HEK293 (cell line): Measurements from ENCODE around the gene MINDY2.

Source experiments
- CTCF ChIA-PET: fragments of 350-600 bp; formaldehyde crosslinking; extraction: SDS; loops from one replicate; lab custom pipeline; 2021; ENCODE audit warnings: antibody characterized with exemption; lab: Yijun Ruan, JAX
- POLR2A ChIA-PET: fragments of 300-600 bp; formaldehyde crosslinking; extraction: SDS; loops from one replicate; lab custom pipeline; 2020; ENCODE audit warnings: antibody characterized with exemption, inconsistent platforms; lab: Yijun Ruan, JAX
- H3K27ac ChIP-seq: fragments of 200-500 bp; sonication (Bioruptor generic); 2 replicates; pipeline ENCODE4 v1.5.1; 2014; ENCODE audit warnings: low read depth, low read length, control low read depth, inconsistent platforms; ENCODE audit errors: extremely low read depth
- H3K36me3 ChIP-seq, 2 experiments: fragments of 200-500 bp in 1 of 2; sonication (Bioruptor generic) in 1 of 2; 1 replicate in 1 of 2; 2 replicates in 1 of 2; pipeline ENCODE4 v1.5.1; 2014 to 2017; ENCODE audit warnings: inconsistent platforms in 2 of 2, low read length in 2 of 2; ENCODE audit not compliant: control insufficient read depth in 2 of 2, insufficient read depth in 1 of 2
- H3K4me1 ChIP-seq: fragments of 200-500 bp; sonication (Bioruptor generic); 2 replicates; pipeline ENCODE4 v1.5.1; 2014; ENCODE audit warnings: mild to moderate bottlenecking, low read length, inconsistent platforms; ENCODE audit not compliant: control insufficient read depth, insufficient read depth
- H3K4me3 ChIP-seq: 2 replicates; pipeline ENCODE4 v1.5.1; 2011; ENCODE audit warnings: low read depth, mild to moderate bottlenecking, control low read depth, low read length, moderate library complexity
- H3K9me3 ChIP-seq: fragments of 200-500 bp; sonication (Bioruptor generic); 2 replicates; pipeline ENCODE4 v1.5.1; 2014; ENCODE audit warnings: low read depth, low read length, inconsistent platforms; ENCODE audit not compliant: control insufficient read depth, insufficient read depth
- KLF10 ChIP-seq: fragments of 450-650 bp; IDR thresholded peaks from 2 replicates; pipeline ENCODE4 v1.5.1; 2018; ENCODE audit warnings: missing biosample characterization, mild to moderate bottlenecking, missing genetic modification characterization
- KLF7 ChIP-seq: fragments of 450-650 bp; formaldehyde crosslinking; IDR thresholded peaks from 2 replicates; pipeline ENCODE4 v1.5.1; 2016; ENCODE audit warnings: missing biosample characterization, missing genetic modification characterization, borderline replicate concordance
- KLF9 ChIP-seq: fragments of 450-650 bp; formaldehyde crosslinking; IDR thresholded peaks from 2 replicates; pipeline ENCODE4 v1.5.1; 2016; ENCODE audit warnings: missing biosample characterization, missing genetic modification characterization, low read depth
- MYNN ChIP-seq: fragments of 450-650 bp; formaldehyde crosslinking; IDR thresholded peaks from 2 replicates; pipeline ENCODE4 v1.5.1; 2016; ENCODE audit warnings: missing biosample characterization, missing genetic modification characterization, borderline replicate concordance
- MZF1 ChIP-seq: fragments of 450-650 bp; formaldehyde crosslinking; IDR thresholded peaks from 2 replicates; pipeline ENCODE4 v1.5.1; 2017; ENCODE audit warnings: missing biosample characterization, missing genetic modification characterization, borderline replicate concordance
- PRDM1 ChIP-seq: fragments of 450-650 bp; formaldehyde crosslinking; IDR thresholded peaks from 2 replicates; pipeline ENCODE4; 2016; ENCODE audit warnings: missing biosample characterization, missing genetic modification characterization
- YY2 ChIP-seq: fragments of 450-650 bp; formaldehyde crosslinking; IDR thresholded peaks from 2 replicates; pipeline ENCODE4 v1.5.1; 2016; ENCODE audit warnings: missing biosample characterization, missing genetic modification characterization
- ZFP37 ChIP-seq: fragments of 450-650 bp; formaldehyde crosslinking; IDR thresholded peaks from 2 replicates; pipeline ENCODE4 v1.5.1; 2016; ENCODE audit warnings: missing biosample characterization, missing genetic modification characterization
- ZNF184 ChIP-seq: fragments of 450-650 bp; IDR thresholded peaks from 2 replicates; pipeline ENCODE4 v1.5.1; 2018; ENCODE audit warnings: missing biosample characterization, mild to moderate bottlenecking, missing genetic modification characterization
- ZNF335 ChIP-seq: fragments of 450-650 bp; formaldehyde crosslinking; conservative IDR thresholded peaks from 2 replicates; pipeline ENCODE4 v1.5.1; 2016; ENCODE audit warnings: missing biosample characterization, missing genetic modification characterization
- ZNF530 ChIP-seq: fragments of 450-650 bp; formaldehyde crosslinking; IDR thresholded peaks from 2 replicates; pipeline ENCODE4 v1.5.1; 2016; ENCODE audit warnings: low read depth, missing biosample characterization, missing genetic modification characterization
- ZNF596 ChIP-seq: fragments of 450-650 bp; IDR thresholded peaks from 2 replicates; pipeline ENCODE4 v1.5.0; 2018; ENCODE audit warnings: missing biosample characterization, mild to moderate bottlenecking, missing genetic modification characterization, moderate library complexity
- ZNF707 ChIP-seq: fragments of 450-650 bp; formaldehyde crosslinking; IDR thresholded peaks from 2 replicates; pipeline ENCODE4 v1.5.1; 2016; ENCODE audit warnings: missing biosample characterization, missing genetic modification characterization
- ZNF768 ChIP-seq: fragments of 450-650 bp; formaldehyde crosslinking; IDR thresholded peaks from 2 replicates; pipeline ENCODE4 v1.5.1; 2018; ENCODE audit warnings: missing biosample characterization, mild to moderate bottlenecking, missing genetic modification characterization
- ZNF837 ChIP-seq: fragments of 450-650 bp; formaldehyde crosslinking; IDR thresholded peaks from 2 replicates; pipeline ENCODE4 v1.5.1; 2016; ENCODE audit warnings: missing biosample characterization, missing genetic modification characterization
- ZXDB ChIP-seq: fragments of 450-650 bp; formaldehyde crosslinking; IDR thresholded peaks from 2 replicates; pipeline ENCODE4 v1.5.1; 2016; ENCODE audit warnings: missing biosample characterization, missing genetic modification characterization
- TF ChIP-seq, protein P1 (sequence below): fragments of 450-650 bp; formaldehyde crosslinking; IDR thresholded peaks from 2 replicates; pipeline ENCODE4 v1.5.1; 2017; ENCODE audit warnings: missing biosample characterization, missing genetic modification characterization
- TF ChIP-seq, protein P2 (sequence below): IDR thresholded peaks from 2 replicates; pipeline ENCODE4 v1.6.1; 2011; ENCODE audit warnings: mild to moderate bottlenecking, low read depth, low read length, borderline replicate concordance
- TF ChIP-seq, protein P3 (sequence below): sonication (generic); formaldehyde crosslinking; IDR thresholded peaks from 2 replicates; pipeline ENCODE4 v1.8.1; 2022; ENCODE audit warnings: mild to moderate bottlenecking, moderate library complexity, missing genetic modification reagents
- TF ChIP-seq, protein P4 (sequence below): fragments of 450-650 bp; formaldehyde crosslinking; IDR thresholded peaks from 2 replicates; pipeline ENCODE4 v1.5.1; 2017; ENCODE audit warnings: missing biosample characterization, missing genetic modification characterization

The MINDY2 gene

DNA sequence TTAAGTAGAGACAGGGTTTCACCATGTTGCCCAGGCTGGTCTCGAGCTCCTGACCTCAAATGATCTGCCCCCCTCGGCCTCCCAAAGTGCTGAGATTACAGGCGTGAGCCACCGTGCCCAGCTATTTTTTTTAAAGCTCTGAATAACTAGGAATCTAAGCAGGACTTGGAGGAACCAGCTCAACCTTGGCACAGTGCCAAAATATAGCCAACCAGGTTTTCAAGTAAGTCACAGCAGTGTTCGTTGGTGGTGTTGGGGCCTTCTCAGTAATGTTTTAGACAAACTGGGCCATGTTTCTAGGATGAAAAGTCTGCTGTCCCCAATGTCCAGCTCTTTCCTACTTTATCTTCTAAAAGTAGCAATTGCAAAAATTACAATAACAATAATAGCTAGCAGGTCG is 15.1 kb upstream of the MINDY2 start (continued):
- TF ChIP-seq, protein P1, sequence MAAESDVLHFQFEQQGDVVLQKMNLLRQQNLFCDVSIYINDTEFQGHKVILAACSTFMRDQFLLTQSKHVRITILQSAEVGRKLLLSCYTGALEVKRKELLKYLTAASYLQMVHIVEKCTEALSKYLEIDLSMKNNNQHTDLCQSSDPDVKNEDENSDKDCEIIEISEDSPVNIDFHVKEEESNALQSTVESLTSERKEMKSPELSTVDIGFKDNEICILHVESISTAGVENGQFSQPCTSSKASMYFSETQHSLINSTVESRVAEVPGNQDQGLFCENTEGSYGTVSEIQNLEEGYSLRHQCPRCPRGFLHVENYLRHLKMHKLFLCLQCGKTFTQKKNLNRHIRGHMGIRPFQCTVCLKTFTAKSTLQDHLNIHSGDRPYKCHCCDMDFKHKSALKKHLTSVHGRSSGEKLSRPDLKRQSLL, result no peak
- TF ChIP-seq KLF10 (tag by site-specific recombination), result peak; percentile 72
- TF ChIP-seq, protein P2, sequence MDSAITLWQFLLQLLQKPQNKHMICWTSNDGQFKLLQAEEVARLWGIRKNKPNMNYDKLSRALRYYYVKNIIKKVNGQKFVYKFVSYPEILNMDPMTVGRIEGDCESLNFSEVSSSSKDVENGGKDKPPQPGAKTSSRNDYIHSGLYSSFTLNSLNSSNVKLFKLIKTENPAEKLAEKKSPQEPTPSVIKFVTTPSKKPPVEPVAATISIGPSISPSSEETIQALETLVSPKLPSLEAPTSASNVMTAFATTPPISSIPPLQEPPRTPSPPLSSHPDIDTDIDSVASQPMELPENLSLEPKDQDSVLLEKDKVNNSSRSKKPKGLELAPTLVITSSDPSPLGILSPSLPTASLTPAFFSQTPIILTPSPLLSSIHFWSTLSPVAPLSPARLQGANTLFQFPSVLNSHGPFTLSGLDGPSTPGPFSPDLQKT, result no peak
- TF ChIP-seq ZNF184 (tag by site-specific recombination), result peak; percentile 90
- TF ChIP-seq ZNF707 (tag by site-specific recombination), result no peak

DNA sequence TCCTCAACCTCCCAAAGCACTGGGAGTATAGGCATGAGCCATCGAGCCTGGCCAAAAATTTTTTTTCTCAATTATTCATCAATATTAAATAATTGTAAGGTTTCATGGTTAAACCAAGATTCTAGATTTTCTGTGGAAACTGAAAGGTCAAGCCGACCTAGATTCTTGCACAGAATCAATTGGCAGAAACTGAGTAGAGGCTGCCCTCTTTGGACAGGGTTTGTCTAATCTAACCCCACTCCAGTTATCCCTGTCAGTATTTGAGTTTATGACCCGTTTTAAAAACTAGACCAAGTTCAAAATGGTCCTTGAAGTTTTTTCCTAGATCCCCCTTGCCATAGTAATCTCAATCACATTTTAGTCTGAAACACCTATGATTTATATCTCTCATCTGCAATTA is 13.0 kb upstream of the MINDY2 start:
- peaks cover 3% of the 10 kb centered on the region; the same call in 1 of the 2 replicates for H3K4me1 ChIP-seq
- no peaks in the 10 kb centered on the region for H3K36me3 ChIP-seq
- no peak overlapping the region for H3K27ac ChIP-seq
- no peak for TF ChIP-seq PRDM1 (tag by site-specific recombination)
- TF ChIP-seq, all 188 proteins: peak for 0
- CTCF ChIA-PET, result interaction anchor here (0.7 to 0.8 kb wide), 2 partner anchors 242 to 535 kb away, joined by 4 to 5 read pairs; no protein-coding TSS in a partner anchor
- Histone ChIP-seq H3K4me3 (no peak overlapping the region), H3K9me3 (no peaks in the 10 kb centered on the region)
- POLR2A ChIA-PET, result interaction anchor here (0.7 kb wide), 1 partner anchor 377 kb away, joined by 3 read pairs; no protein-coding TSS in a partner anchor

DNA sequence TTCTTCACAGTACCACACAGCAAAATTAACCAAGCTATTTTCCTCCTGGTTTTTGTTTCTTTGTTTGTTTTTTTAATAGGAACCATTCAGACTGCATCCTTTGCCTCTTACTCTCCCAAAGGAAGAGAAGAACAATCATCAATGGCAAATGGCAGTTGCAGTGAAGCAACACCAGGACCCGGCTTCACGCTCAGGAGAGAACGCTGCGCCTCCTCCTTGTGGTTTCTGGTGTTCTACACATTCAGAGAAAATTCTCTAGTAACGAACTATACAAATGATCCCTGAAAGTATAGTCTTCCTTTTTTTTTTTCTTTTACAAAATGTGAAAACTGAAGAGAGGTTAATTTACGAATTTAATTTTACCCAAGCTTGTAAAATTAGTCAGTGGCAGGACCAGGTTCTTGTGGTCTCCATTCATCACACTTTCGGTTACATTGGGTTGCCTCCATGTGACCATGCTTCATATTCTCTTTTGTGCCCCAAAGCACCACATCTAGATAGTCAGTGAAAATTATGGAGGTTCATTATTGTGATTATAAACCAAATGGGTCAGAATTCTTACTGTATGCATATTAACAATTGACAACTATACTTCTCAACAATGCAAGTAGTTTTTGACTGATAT is 10.6 kb upstream of the MINDY2 start:
- CTCF ChIA-PET, result interaction anchor here (0.6 to 0.7 kb wide), 2 partner anchors 33 to 539 kb away, joined by 3 read pairs; no protein-coding TSS in a partner anchor

More for the DNA sequence above, 10.6 kb upstream of the MINDY2 start:
- no peak overlapping the region for H3K4me3 ChIP-seq
- TF ChIP-seq ZFP37 (tag by site-specific recombination) (no peak), KLF9 (tag by site-specific recombination) (no peak), ZNF596 (tag by site-specific recombination) (no peak), MYNN (tag by site-specific recombination) (no peak), ZNF530 (no peak), ZXDB (tag by site-specific recombination) (no peak), KLF7 (no peak), ZNF837 (tag by site-specific recombination) (no peak), MZF1 (tag by site-specific recombination) (no peak), YY2 (tag by site-specific recombination) (no peak), ZNF335 (tag by site-specific recombination) (no peak), ZNF768 (no peak), KLF10 (tag by site-specific recombination) (no peak)
- TF ChIP-seq, protein P3, sequence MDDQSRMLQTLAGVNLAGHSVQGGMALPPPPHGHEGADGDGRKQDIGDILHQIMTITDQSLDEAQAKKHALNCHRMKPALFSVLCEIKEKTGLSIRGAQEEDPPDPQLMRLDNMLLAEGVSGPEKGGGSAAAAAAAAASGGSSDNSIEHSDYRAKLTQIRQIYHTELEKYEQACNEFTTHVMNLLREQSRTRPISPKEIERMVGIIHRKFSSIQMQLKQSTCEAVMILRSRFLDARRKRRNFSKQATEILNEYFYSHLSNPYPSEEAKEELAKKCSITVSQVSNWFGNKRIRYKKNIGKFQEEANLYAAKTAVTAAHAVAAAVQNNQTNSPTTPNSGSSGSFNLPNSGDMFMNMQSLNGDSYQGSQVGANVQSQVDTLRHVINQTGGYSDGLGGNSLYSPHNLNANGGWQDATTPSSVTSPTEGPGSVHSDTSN (CRISPR knock-in tag), result no peak
- TF ChIP-seq, protein P1, result no peak
- TF ChIP-seq, protein P4, sequence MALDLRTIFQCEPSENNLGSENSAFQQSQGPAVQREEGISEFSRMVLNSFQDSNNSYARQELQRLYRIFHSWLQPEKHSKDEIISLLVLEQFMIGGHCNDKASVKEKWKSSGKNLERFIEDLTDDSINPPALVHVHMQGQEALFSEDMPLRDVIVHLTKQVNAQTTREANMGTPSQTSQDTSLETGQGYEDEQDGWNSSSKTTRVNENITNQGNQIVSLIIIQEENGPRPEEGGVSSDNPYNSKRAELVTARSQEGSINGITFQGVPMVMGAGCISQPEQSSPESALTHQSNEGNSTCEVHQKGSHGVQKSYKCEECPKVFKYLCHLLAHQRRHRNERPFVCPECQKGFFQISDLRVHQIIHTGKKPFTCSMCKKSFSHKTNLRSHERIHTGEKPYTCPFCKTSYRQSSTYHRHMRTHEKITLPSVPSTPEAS (tag by site-specific recombination), result no peak
- H3K36me3 ChIP-seq, result no peaks in the 10 kb centered on the region
- no peaks in the 10 kb centered on the region for H3K9me3 ChIP-seq
- peaks cover under 1% of the 10 kb centered on the region; the same call in 1 of the 2 replicates for H3K4me1 ChIP-seq
- H3K27ac ChIP-seq, result no peak overlapping the region
- POLR2A ChIA-PET, result interaction anchor here (1.4 kb wide), 1 partner anchor 10 kb away, joined by 5 read pairs; the partner anchor contains the start of gene MINDY2
